H1 (cell line): ENCODE measurements around the gene LIPJ. TPM values are rescaled to one million over a fixed set of nuclear protein-coding genes. Genes with fewer than 3 reads are reported as not detected.

Experiments used
- CTCF ChIA-PET: fragments of 300-600 bp; sonication (Branson Sonifier 250); formaldehyde crosslinking; loops from one replicate; lab custom pipeline; 2021; ENCODE audit not compliant: partially characterized antibody; lab: Charles Lee
- POLR2A ChIA-PET: fragments of 300-600 bp; sonication (Branson Sonifier 250); formaldehyde crosslinking; loops from one replicate; lab custom pipeline; 2021; ENCODE audit warnings: inconsistent platforms; ENCODE audit not compliant: partially characterized antibody; lab: Charles Lee
- DNase-seq, 2 experiments: peaks; one replicate each; pipeline versions ENCODE4 v3.0.0 to v3.0.0-alpha.2; 2010 to 2022; ENCODE audit warnings: low spot score in 2 of 2, low read depth in 1 of 2, mixed read lengths in 1 of 2
- FAIRE-seq: peaks from 2 replicates; lab custom pipeline; 2011; peaks lifted over from hg19 to GRCh38; lab: Jason Lieb, UNC
- H2AFZ ChIP-seq: 2 replicates; pipeline ENCODE4 v1.8.1; 2012; ENCODE audit warnings: low read length, inconsistent platforms
- H2AK5ac ChIP-seq: 2 replicates; pipeline ENCODE4 v1.6.1; 2013; ENCODE audit warnings: low read depth, low read length
- H2BK120ac ChIP-seq: replicated peaks from 2 replicates; pipeline ENCODE3; 2013; ENCODE audit warnings: low read depth, low read length, inconsistent platforms
- H2BK12ac ChIP-seq: 2 replicates; pipeline ENCODE4 v1.6.1; 2013; ENCODE audit warnings: low read depth, low read length
- H2BK15ac ChIP-seq: 2 replicates; pipeline ENCODE4 v1.6.1; 2013; ENCODE audit warnings: low read length
- H2BK20ac ChIP-seq: 2 replicates; pipeline ENCODE4 v1.6.1; 2013; ENCODE audit warnings: low read length
- H2BK5ac ChIP-seq: 2 replicates; pipeline ENCODE4 v1.6.1; 2013; ENCODE audit warnings: low read depth, low read length
- H3K14ac ChIP-seq: 2 replicates; pipeline ENCODE4 v1.6.1; 2013; ENCODE audit warnings: inconsistent platforms; ENCODE audit not compliant: insufficient read length
- H3K18ac ChIP-seq: 2 replicates; pipeline ENCODE4 v1.6.1; 2013; ENCODE audit warnings: low read length; ENCODE audit errors: extremely low read depth
- H3K23ac ChIP-seq: 2 replicates; pipeline ENCODE4 v1.6.1; 2013; ENCODE audit warnings: inconsistent platforms; ENCODE audit not compliant: insufficient read length
- H3K23me2 ChIP-seq: 2 replicates; pipeline ENCODE4 v1.6.1; 2013; ENCODE audit warnings: low read depth, low read length
- H3K27ac ChIP-seq: 2 replicates; pipeline ENCODE4 v1.6.1; 2011; ENCODE audit warnings: low read depth, low read length, inconsistent platforms
- H3K27me3 ChIP-seq, 4 experiments: replicated peaks in 1 of 4; 1 replicate in 1 of 4; 2 replicates in 3 of 4; pipeline versions ENCODE4 v1.6.1 to v1.8.1; 2011 to 2013; ENCODE audit warnings: low read length in 3 of 4, mild to moderate bottlenecking in 3 of 4, inconsistent platforms in 2 of 4, mixed read lengths in 2 of 4, moderate library complexity in 1 of 4; ENCODE audit not compliant: control insufficient read depth in 3 of 4, insufficient read depth in 3 of 4; ENCODE audit errors: extremely low read depth in 1 of 4
- H3K36me3 ChIP-seq, 4 experiments: 2 replicates each; pipeline versions ENCODE4 v1.6.1 to v1.8.1; 2011 to 2013; ENCODE audit warnings: mild to moderate bottlenecking in 4 of 4, low read length in 3 of 4, moderate library complexity in 2 of 4, control low read depth in 1 of 4, inconsistent platforms in 1 of 4; ENCODE audit not compliant: insufficient read depth in 4 of 4, control insufficient read depth in 2 of 4
- H3K4ac ChIP-seq: replicated peaks from 2 replicates; pipeline ENCODE3; 2013; ENCODE audit warnings: low read length, low read depth, mixed read lengths, inconsistent platforms; ENCODE audit not compliant: insufficient read length
- H3K4me1 ChIP-seq, 4 experiments: replicated peaks in 1 of 4; 1 replicate in 1 of 4; 2 replicates in 3 of 4; pipeline versions ENCODE4 v1.6.1 to v1.8.1; 2011 to 2013; ENCODE audit warnings: low read length in 3 of 4, inconsistent platforms in 2 of 4, mixed read lengths in 1 of 4; ENCODE audit not compliant: insufficient read depth in 4 of 4, control insufficient read depth in 3 of 4
- H3K4me2 ChIP-seq, 2 experiments: 2 replicates each; pipeline versions ENCODE4 v1.6.1 to v1.8.1; 2011 to 2013; ENCODE audit warnings: low read depth in 2 of 2, low read length in 2 of 2, control low read depth in 1 of 2, inconsistent platforms in 1 of 2, mild to moderate bottlenecking in 1 of 2; ENCODE audit not compliant: insufficient read depth in 1 of 2
- H3K4me3 ChIP-seq, 4 experiments: fragments of 200-600, 300-600 bp in 1 of 4; sonication (generic), shearing (Covaris generic), sonication (Bioruptor Twin) in 1 of 4; 2 replicates each; pipeline versions ENCODE4 v1.5.1 to v1.8.1; 2011 to 2016; ENCODE audit warnings: low read length in 4 of 4, low read depth in 3 of 4, control low read depth in 2 of 4, inconsistent platforms in 2 of 4, mild to moderate bottlenecking in 2 of 4, mixed read lengths in 1 of 4, moderate library complexity in 1 of 4; ENCODE audit not compliant: insufficient read depth in 2 of 4; ENCODE audit errors: extremely low read depth in 1 of 4
- H3K56ac ChIP-seq: replicated peaks from 2 replicates; pipeline ENCODE3; 2013; ENCODE audit warnings: low read depth, mild to moderate bottlenecking, mixed read lengths, low read length, inconsistent platforms; ENCODE audit not compliant: insufficient read length
- H3K79me1 ChIP-seq: 2 replicates; pipeline ENCODE4 v1.6.1; 2013; ENCODE audit warnings: low read depth, low read length, control low read depth
- H3K79me2 ChIP-seq, 2 experiments: 2 replicates each; pipeline versions ENCODE4 v1.6.1 to v1.8.1; 2012 to 2013; ENCODE audit warnings: low read length in 2 of 2, mild to moderate bottlenecking in 2 of 2, inconsistent platforms in 1 of 2; ENCODE audit not compliant: insufficient read depth in 2 of 2, control insufficient read depth in 1 of 2
- H3K9ac ChIP-seq, 4 experiments: replicated peaks in 1 of 4; 1 replicate in 1 of 4; 2 replicates in 3 of 4; pipeline versions ENCODE4 v1.6.1 to v1.8.1; 2011 to 2013; ENCODE audit warnings: low read depth in 3 of 4, low read length in 3 of 4, control low read depth in 2 of 4, mild to moderate bottlenecking in 2 of 4, moderate library complexity in 2 of 4, inconsistent platforms in 1 of 4; ENCODE audit errors: extremely low read depth in 1 of 4
- H3K9me3 ChIP-seq, 2 experiments: 2 replicates each; pipeline versions ENCODE4 v1.6.1 to v1.8.1; 2012 to 2013; ENCODE audit warnings: mild to moderate bottlenecking in 2 of 2, moderate library complexity in 2 of 2, control low read depth in 1 of 2, inconsistent platforms in 1 of 2, low read depth in 1 of 2, low read length in 1 of 2, mixed read lengths in 1 of 2; ENCODE audit not compliant: insufficient read depth in 2 of 2
- H4K20me1 ChIP-seq, 2 experiments: replicated peaks in 1 of 2; 2 replicates each; pipeline versions ENCODE3 to v1.8.1; 2011 to 2013; ENCODE audit warnings: inconsistent platforms in 2 of 2, low read length in 2 of 2, mild to moderate bottlenecking in 1 of 2; ENCODE audit not compliant: insufficient read depth in 2 of 2, control insufficient read depth in 1 of 2
- H4K5ac ChIP-seq: 2 replicates; pipeline ENCODE4 v1.6.1; 2013; ENCODE audit warnings: low read length, low read depth, mixed read lengths, inconsistent platforms; ENCODE audit not compliant: insufficient read length
- H4K8ac ChIP-seq: 2 replicates; pipeline ENCODE4 v1.8.0; 2013; ENCODE audit warnings: mild to moderate bottlenecking, moderate library complexity, low read length, inconsistent platforms; ENCODE audit not compliant: insufficient read depth; ENCODE audit errors: extremely low read depth
- H4K91ac ChIP-seq: replicated peaks from 2 replicates; pipeline ENCODE3; 2013; ENCODE audit warnings: low read length, mixed read lengths, inconsistent platforms; ENCODE audit not compliant: insufficient read length
- BACH1 ChIP-seq: IDR thresholded peaks from 2 replicates; pipeline ENCODE4 v1.6.1; 2012; ENCODE audit warnings: low read length, improper control_type of control experiment
- BRCA1 ChIP-seq: IDR thresholded peaks from 2 replicates; pipeline ENCODE4 v1.6.1; 2012; ENCODE audit warnings: low read depth, low read length, improper control_type of control experiment
- CHD1 ChIP-seq: IDR thresholded peaks from 2 replicates; pipeline ENCODE4 v1.6.1; 2012; ENCODE audit warnings: low read depth, low read length, improper control_type of control experiment
- HDAC6 ChIP-seq: IDR thresholded peaks from one replicate; pipeline ENCODE4 v1.7.1; 2012; ENCODE audit warnings: low read depth, mild to moderate bottlenecking, inconsistent platforms, low read length, moderate library complexity
- NANOG ChIP-seq: IDR thresholded peaks from 2 replicates; pipeline ENCODE4 v1.6.1; 2011; ENCODE audit warnings: low read length, low read depth, mild to moderate bottlenecking, inconsistent platforms; ENCODE audit not compliant: insufficient read depth, poor library complexity, severe bottlenecking
- NRF1 ChIP-seq: IDR thresholded peaks from 2 replicates; pipeline ENCODE4 v1.6.1; 2011; ENCODE audit warnings: mild to moderate bottlenecking, low read depth, low read length, improper control_type of control experiment
- POLR2A ChIP-seq, 2 experiments: IDR thresholded peaks; 1 replicate in 1 of 2; 2 replicates in 1 of 2; pipeline ENCODE4 v1.6.1; 2011; ENCODE audit warnings: low read depth in 2 of 2, low read length in 2 of 2, mild to moderate bottlenecking in 2 of 2; ENCODE audit errors: control extremely low read depth in 1 of 2
- SAP30 ChIP-seq: fragments of 300-600 bp; sonication (generic); IDR thresholded peaks from 2 replicates; pipeline ENCODE4 v1.7.1; 2012; ENCODE audit warnings: low read length, moderate library complexity, mild to moderate bottlenecking, inconsistent platforms; ENCODE audit not compliant: insufficient read depth, insufficient replicate concordance
- SP2 ChIP-seq: IDR thresholded peaks from 2 replicates; pipeline ENCODE4 v1.6.1; 2012; ENCODE audit warnings: mild to moderate bottlenecking, low read length, inconsistent platforms
- TCF12 ChIP-seq: IDR thresholded peaks from 2 replicates; pipeline ENCODE4 v1.6.1; 2011; ENCODE audit warnings: low read depth, mild to moderate bottlenecking, low read length
- WGBS, 2 experiments: shearing (Covaris generic) in 1 of 2; methylation state at CpG; one replicate each; pipeline versions ENCODE4 v1.1.6 to v1.1.7; 2013 to 2015; ENCODE audit warnings: low lambda C conversion rate in 2 of 2, mixed read lengths in 2 of 2, inconsistent platforms in 1 of 2, low coverage in 1 of 2, missing lambda C conversion rate in 1 of 2; ENCODE audit not compliant: insufficient replicate concordance in 2 of 2, insufficient coverage in 1 of 2, insufficient read length in 1 of 2; ENCODE audit errors: extremely low coverage in 1 of 2, missing lambda C conversion rate in 1 of 2; 5-methylcytosine and 5-hydroxymethylcytosine counted together
- polyA plus RNA-seq, 7 experiments: library from polyadenylated mRNA; depleted of rRNA in 3 of 7; stranded (reverse) in 5 of 7; unstranded in 2 of 7; fragments of >200 nt in 5 of 7; fragments of 200-250 nt in 2 of 7; gene quantifications; 1 replicate in 5 of 7; 2 replicates in 1 of 7; 4 replicates in 1 of 7; pipeline versions ENCODE4 v1.2.1 to v1.2.3, GENCODE V29; 2011 to 2013; ENCODE audit warnings: missing spikeins in 2 of 7, mixed read lengths in 2 of 7
- total RNA-seq: library from RNA; stranded (reverse); fragmentation: NEBNext Ultra II Directional; extraction: Animal tissue kit (Norgen Biotek cat#: 25700); gene quantifications from 2 replicates; pipeline ENCODE4 v1.2.1, GENCODE V29; 2021
- TF ChIP-seq, protein P1 (sequence below): IDR thresholded peaks from 2 replicates; pipeline ENCODE4 v1.6.1; 2011; ENCODE audit warnings: low read length, improper control_type of control experiment
- TF ChIP-seq, protein P2 (sequence below): IDR thresholded peaks from 2 replicates; pipeline ENCODE4 v1.6.1; 2012; ENCODE audit warnings: low read length, inconsistent platforms

The LIPJ gene
- total and polyA plus RNA-seq, 2 of the 8 experiments (the other 6 are each of a cell fraction or from before 2014, with no cell fraction given), result not detected

DNA sequence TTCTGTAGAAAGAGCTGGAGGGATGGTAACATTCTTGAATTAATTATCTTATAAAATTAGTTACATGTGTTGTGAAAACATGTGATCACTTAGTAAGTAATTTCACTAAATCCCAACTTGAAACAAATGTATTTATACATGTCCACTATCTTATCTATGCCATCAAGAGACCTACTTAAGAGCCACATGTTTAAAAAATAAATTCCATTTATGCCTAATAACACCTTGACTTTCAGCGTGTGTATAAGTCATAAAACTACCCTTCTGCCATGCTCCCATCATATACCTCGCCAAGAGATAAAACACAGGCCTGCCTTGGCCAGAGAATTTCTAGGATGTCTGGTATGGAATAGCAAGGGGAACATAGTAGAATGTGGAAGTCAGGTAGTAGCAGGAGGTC is 37.3 kb downstream of the LIPJ start:
- Histone ChIP-seq H2BK120ac (no peak overlapping the region), H2BK20ac (no peak overlapping the region), H4K5ac (no peak overlapping the region), H4K91ac (no peak overlapping the region), H3K4me2 (no peak overlapping the region), H3K9ac (no peak overlapping the region), H3K79me1 (no peaks in the 10 kb centered on the region), H2BK5ac (no peak overlapping the region), H3K4me1 (no peaks in the 10 kb centered on the region; a peak in 1 of 7 replicates), H3K9me3 (no peaks in the 10 kb centered on the region), H3K23ac (no peak overlapping the region), H3K18ac (no peak overlapping the region), H3K4me3 (no peak overlapping the region), H2AFZ (no peak overlapping the region), H2BK15ac (no peak overlapping the region), H3K14ac (no peak overlapping the region), H3K4ac (no peak overlapping the region), H3K23me2 (no peaks in the 10 kb centered on the region), H4K8ac (no peak overlapping the region), H2BK12ac (no peak overlapping the region), H3K27ac (no peak overlapping the region), H3K79me2 (no peaks in the 10 kb centered on the region), H3K36me3 (no peaks in the 10 kb centered on the region), H3K56ac (no peak overlapping the region), H4K20me1 (no peaks in the 10 kb centered on the region), H3K27me3 (no peaks in the 10 kb centered on the region), H2AK5ac (no peak overlapping the region)
- CTCF ChIA-PET, result interaction anchor here (1.5 kb wide), 1 partner anchor 104 kb away, joined by 4 read pairs; no protein-coding TSS in a partner anchor
- FAIRE-seq (no peak), DNase-seq (no peak)
- POLR2A ChIA-PET, result no interaction called here
- 87% methylated on average over 2 of the region's 2 CpGs; no CpG with 5 or more reads in 1 of the 2 experiments for WGBS, 2 experiments
- TF ChIP-seq, protein P1, sequence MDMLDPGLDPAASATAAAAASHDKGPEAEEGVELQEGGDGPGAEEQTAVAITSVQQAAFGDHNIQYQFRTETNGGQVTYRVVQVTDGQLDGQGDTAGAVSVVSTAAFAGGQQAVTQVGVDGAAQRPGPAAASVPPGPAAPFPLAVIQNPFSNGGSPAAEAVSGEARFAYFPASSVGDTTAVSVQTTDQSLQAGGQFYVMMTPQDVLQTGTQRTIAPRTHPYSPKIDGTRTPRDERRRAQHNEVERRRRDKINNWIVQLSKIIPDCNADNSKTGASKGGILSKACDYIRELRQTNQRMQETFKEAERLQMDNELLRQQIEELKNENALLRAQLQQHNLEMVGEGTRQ, result no peak
- TF ChIP-seq, protein P2, sequence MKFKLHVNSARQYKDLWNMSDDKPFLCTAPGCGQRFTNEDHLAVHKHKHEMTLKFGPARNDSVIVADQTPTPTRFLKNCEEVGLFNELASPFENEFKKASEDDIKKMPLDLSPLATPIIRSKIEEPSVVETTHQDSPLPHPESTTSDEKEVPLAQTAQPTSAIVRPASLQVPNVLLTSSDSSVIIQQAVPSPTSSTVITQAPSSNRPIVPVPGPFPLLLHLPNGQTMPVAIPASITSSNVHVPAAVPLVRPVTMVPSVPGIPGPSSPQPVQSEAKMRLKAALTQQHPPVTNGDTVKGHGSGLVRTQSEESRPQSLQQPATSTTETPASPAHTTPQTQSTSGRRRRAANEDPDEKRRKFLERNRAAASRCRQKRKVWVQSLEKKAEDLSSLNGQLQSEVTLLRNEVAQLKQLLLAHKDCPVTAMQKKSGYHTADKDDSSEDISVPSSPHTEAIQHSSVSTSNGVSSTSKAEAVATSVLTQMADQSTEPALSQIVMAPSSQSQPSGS, result no peak
- TF ChIP-seq NANOG (no peak), NRF1 (no peak), CHD1 (no peak), POLR2A (IDR thresholded peaks at IDR 0.05; ENCODE audit: control extremely low read depth in 1 of 2, low read depth in 2 of 2, low read length in 2 of 2) (no peak), SAP30 (no peak), TCF12 (no peak), BACH1 (no peak), HDAC6 (no peak), SP2 (no peak), BRCA1 (no peak)
